Activated T-helper 9 cell treated with anti-CD3 and anti-CD28 coated beads, Interleukin-2, amount 50 U/mL, for 16 hours (primary cell): Measurements from ENCODE around the gene SDK1.

Source experiments
- DNase-seq: peaks from one replicate; pipeline ENCODE4 v3.0.0-alpha.2; 2020; ENCODE audit warnings: low read depth

Gene SDK1

GRCh38 chr7:4134631-4135030 lies 833.6 kb downstream of the SDK1 start:
- DNase-seq, result no peak

GRCh38 chr7:4135301-4135700 lies 834.2 kb downstream of the SDK1 start:
- DNase-seq, result no peak

GRCh38 chr7:4136036-4136435 lies 835.0 kb downstream of the SDK1 start:
- no peak for DNase-seq

GRCh38 chr7:4136501-4137110 lies 835.6 kb downstream of the SDK1 start:
- no peak for DNase-seq

GRCh38 chr7:4137552-4137951 lies 836.5 kb downstream of the SDK1 start:
- DNase-seq, result no peak

GRCh38 chr7:4138866-4139265 lies 837.8 kb downstream of the SDK1 start:
- no peak for DNase-seq

- no peak for DNase-seq
Observed at GRCh38 chr7:4139656-4140625, 838.9 kb downstream of the SDK1 start.

- DNase-seq, result no peak
Observed at GRCh38 chr7:4140933-4141332, 839.9 kb downstream of the SDK1 start.

- no peak for DNase-seq
Observed at GRCh38 chr7:4143006-4143405, 842.0 kb downstream of the SDK1 start.

GRCh38 chr7:4143511-4144171 lies 842.6 kb downstream of the SDK1 start:
- DNase-seq, result no peak

- DNase-seq, result no peak
Observed at GRCh38 chr7:4144172-4144701, 843.2 kb downstream of the SDK1 start.

GRCh38 chr7:4144811-4145510 lies 843.9 kb downstream of the SDK1 start:
- no peak for DNase-seq

- DNase-seq, result no peak
Observed at GRCh38 chr7:4145576-4145975, 844.5 kb downstream of the SDK1 start.

GRCh38 chr7:4147926-4148620 lies 847.0 kb downstream of the SDK1 start:
- DNase-seq, result no peak

- DNase-seq, result no peak
Observed at GRCh38 chr7:4149236-4149635, 848.2 kb downstream of the SDK1 start.

- DNase-seq, result no peak
Observed at GRCh38 chr7:4149645-4150044, 848.6 kb downstream of the SDK1 start.

- DNase-seq, result no peak
Observed at GRCh38 chr7:4150731-4151130, 849.7 kb downstream of the SDK1 start.

GRCh38 chr7:4151524-4151923 lies 850.5 kb downstream of the SDK1 start:
- DNase-seq, result no peak

GRCh38 chr7:4151926-4152549 lies 851.0 kb downstream of the SDK1 start:
- no peak for DNase-seq

- no peak for DNase-seq
Observed at GRCh38 chr7:4154882-4155535, 854.0 kb downstream of the SDK1 start.
